HEK293T (cell line): ENCODE data around the gene ZNF608.

Source experiments
- BHLHE40 ChIP-seq: fragments of 450-650 bp; IDR thresholded peaks from 2 replicates; pipeline ENCODE4 v1.6.1; 2016; ENCODE audit warnings: mild to moderate bottlenecking, moderate library complexity, borderline replicate concordance
- ELF4 ChIP-seq: fragments of 450-650 bp; IDR thresholded peaks from 2 replicates; pipeline ENCODE4 v1.6.1; 2017; ENCODE audit warnings: antibody characterized with exemption
- FOXK2 ChIP-seq: fragments of 450-650 bp; IDR thresholded peaks from 2 replicates; pipeline ENCODE4 v1.6.1; 2016; ENCODE audit warnings: mild to moderate bottlenecking
- FOXM1 ChIP-seq: fragments of 450-650 bp; IDR thresholded peaks from 2 replicates; pipeline ENCODE4 v1.6.1; 2017; ENCODE audit warnings: mild to moderate bottlenecking, borderline replicate concordance
- L3MBTL2 ChIP-seq: fragments of 450-650 bp; conservative IDR thresholded peaks from 2 replicates; pipeline ENCODE4 v1.6.1; 2016; ENCODE audit warnings: mild to moderate bottlenecking
- NFRKB ChIP-seq: fragments of 450-650 bp; IDR thresholded peaks from 2 replicates; pipeline ENCODE4 v1.6.1; 2016; ENCODE audit warnings: mild to moderate bottlenecking, moderate library complexity
- SP1 ChIP-seq: fragments of 450-650 bp; IDR thresholded peaks from 2 replicates; pipeline ENCODE4 v1.6.1; 2017
- SUZ12 ChIP-seq: fragments of 450-650 bp; IDR thresholded peaks from 2 replicates; pipeline ENCODE4 v1.6.1; 2016; ENCODE audit warnings: mild to moderate bottlenecking
- TARDBP ChIP-seq: fragments of 450-650 bp; IDR thresholded peaks from 2 replicates; pipeline ENCODE4 v1.6.1; 2016

DNA sequence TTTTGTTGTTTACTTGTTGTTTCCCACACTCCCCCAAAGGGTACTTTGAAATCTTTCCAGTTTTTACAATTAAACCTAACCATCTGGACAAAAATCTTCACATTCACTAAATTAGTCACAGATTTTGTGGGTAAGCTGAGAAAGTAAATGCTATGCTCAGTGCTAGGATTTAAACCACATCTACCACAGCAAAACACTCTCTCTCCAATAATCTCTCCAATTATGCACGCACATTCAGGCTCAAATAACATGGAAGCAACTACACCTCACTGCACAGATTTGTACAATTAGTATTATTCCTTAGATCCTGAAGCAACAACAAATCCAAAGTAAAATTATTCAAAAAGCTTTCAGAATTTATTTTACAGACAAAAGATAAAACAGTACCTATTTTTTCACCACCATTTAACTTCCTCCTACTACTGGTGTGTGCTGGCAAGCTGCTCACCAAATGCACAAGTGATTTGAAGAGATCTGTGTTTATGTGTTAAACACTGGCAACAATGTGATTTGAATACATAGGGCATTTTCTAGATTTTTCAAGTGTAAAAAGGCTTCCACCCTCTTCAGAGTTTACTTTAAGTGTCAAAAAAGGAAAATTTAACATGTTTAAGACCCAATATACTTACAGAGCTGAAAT is 16.6 kb downstream of the ZNF608 start:
- TF ChIP-seq NFRKB = no peak
- TF ChIP-seq L3MBTL2 = no peak
- TF ChIP-seq BHLHE40 = no peak
- no peak for TF ChIP-seq SUZ12
- no peak for TF ChIP-seq FOXK2
- no peak for TF ChIP-seq ELF4
- no peak for TF ChIP-seq SP1
- TF ChIP-seq FOXM1 = no peak
- no peak for TF ChIP-seq TARDBP
